ENCODE data around the gene EHD3.

DNA sequence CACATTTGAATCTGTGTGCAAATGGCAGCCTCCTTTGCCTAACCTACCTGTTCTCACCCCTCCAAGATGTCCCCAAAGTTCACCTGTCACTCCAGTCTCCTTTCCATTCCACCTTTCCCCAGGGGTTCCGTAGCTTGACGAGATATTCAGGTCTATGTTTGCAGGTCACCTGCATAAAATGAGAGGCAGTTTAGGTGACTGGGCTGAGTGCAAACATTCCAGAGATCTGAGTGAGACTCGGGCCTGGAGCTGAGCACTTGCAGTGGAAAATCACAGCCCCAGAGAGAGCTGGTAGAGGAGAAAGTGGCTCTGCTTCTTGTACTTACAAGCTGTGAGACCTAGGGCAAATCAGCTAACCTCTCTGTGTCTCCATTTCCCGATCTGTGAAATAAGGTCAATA lies 36.8 kb upstream of the EHD3 start:
- TF ChIP-seq TAF1 (IDR thresholded peaks at IDR 0.05; ENCODE audit: borderline replicate concordance, low read depth, low read length) (no peak), POLR2A (IDR thresholded peaks at IDR 0.05; ENCODE audit: low read depth, low read length) (no peak), POLR2AphosphoS5 (IDR thresholded peaks at IDR 0.05; ENCODE audit: low read depth, low read length) (no peak)
